HEK293T (cell line): Measurements from ENCODE around the gene ZDHHC17.

ENCODE experiments used
- CTCF ChIA-PET: fragments of 350-600 bp; formaldehyde crosslinking; extraction: SDS; loops from one replicate; lab custom pipeline; 2021; ENCODE audit warnings: antibody characterized with exemption, inconsistent platforms; lab: Yijun Ruan, JAX
- POLR2A ChIA-PET: fragments of 350-600 bp; formaldehyde crosslinking; extraction: SDS; loops from one replicate; lab custom pipeline; 2020; ENCODE audit warnings: antibody characterized with exemption, inconsistent platforms; lab: Yijun Ruan, JAX
- DNase-seq: peaks from one replicate; pipeline ENCODE4 v3.0.0; 2012; ENCODE audit warnings: mixed read lengths; ENCODE audit errors: extremely low spot score
- ARNT ChIP-seq: fragments of 450-650 bp; IDR thresholded peaks from 2 replicates; pipeline ENCODE4 v1.6.1; 2017; ENCODE audit warnings: mild to moderate bottlenecking
- BHLHE40 ChIP-seq: fragments of 450-650 bp; IDR thresholded peaks from 2 replicates; pipeline ENCODE4 v1.6.1; 2016; ENCODE audit warnings: mild to moderate bottlenecking, moderate library complexity, borderline replicate concordance
- CTBP1 ChIP-seq: fragments of 450-650 bp; IDR thresholded peaks from 2 replicates; pipeline ENCODE4 v1.6.1; 2016; ENCODE audit warnings: borderline replicate concordance
- ELF4 ChIP-seq: fragments of 450-650 bp; IDR thresholded peaks from 2 replicates; pipeline ENCODE4 v1.6.1; 2017; ENCODE audit warnings: antibody characterized with exemption
- FOXA1 ChIP-seq: fragments of 450-650 bp; IDR thresholded peaks from 2 replicates; pipeline ENCODE4 v1.6.1; 2016; ENCODE audit warnings: mild to moderate bottlenecking
- FOXK2 ChIP-seq: fragments of 450-650 bp; IDR thresholded peaks from 2 replicates; pipeline ENCODE4 v1.6.1; 2016; ENCODE audit warnings: mild to moderate bottlenecking
- FOXM1 ChIP-seq: fragments of 450-650 bp; IDR thresholded peaks from 2 replicates; pipeline ENCODE4 v1.6.1; 2017; ENCODE audit warnings: mild to moderate bottlenecking, borderline replicate concordance
- HDGF ChIP-seq: fragments of 450-650 bp; IDR thresholded peaks from 2 replicates; pipeline ENCODE4 v1.6.1; 2017; ENCODE audit warnings: antibody characterized with exemption, borderline replicate concordance
- L3MBTL2 ChIP-seq: fragments of 450-650 bp; conservative IDR thresholded peaks from 2 replicates; pipeline ENCODE4 v1.6.1; 2016; ENCODE audit warnings: mild to moderate bottlenecking
- LEF1 ChIP-seq: fragments of 450-650 bp; IDR thresholded peaks from 2 replicates; pipeline ENCODE4 v1.6.1; 2017; ENCODE audit warnings: mild to moderate bottlenecking, borderline replicate concordance
- NFRKB ChIP-seq: fragments of 450-650 bp; IDR thresholded peaks from 2 replicates; pipeline ENCODE4 v1.6.1; 2016; ENCODE audit warnings: mild to moderate bottlenecking, moderate library complexity
- SP1 ChIP-seq: fragments of 450-650 bp; IDR thresholded peaks from 2 replicates; pipeline ENCODE4 v1.6.1; 2017
- SUZ12 ChIP-seq: fragments of 450-650 bp; IDR thresholded peaks from 2 replicates; pipeline ENCODE4 v1.6.1; 2016; ENCODE audit warnings: mild to moderate bottlenecking
- TARDBP ChIP-seq: fragments of 450-650 bp; IDR thresholded peaks from 2 replicates; pipeline ENCODE4 v1.6.1; 2016
- ZNF384 ChIP-seq: fragments of 450-650 bp; IDR thresholded peaks from 2 replicates; pipeline ENCODE4 v1.6.1; 2016
- TF ChIP-seq, protein P1 (sequence below): fragments of 450-650 bp; IDR thresholded peaks from 2 replicates; pipeline ENCODE4 v1.6.1; 2016

Gene ZDHHC17

DNA sequence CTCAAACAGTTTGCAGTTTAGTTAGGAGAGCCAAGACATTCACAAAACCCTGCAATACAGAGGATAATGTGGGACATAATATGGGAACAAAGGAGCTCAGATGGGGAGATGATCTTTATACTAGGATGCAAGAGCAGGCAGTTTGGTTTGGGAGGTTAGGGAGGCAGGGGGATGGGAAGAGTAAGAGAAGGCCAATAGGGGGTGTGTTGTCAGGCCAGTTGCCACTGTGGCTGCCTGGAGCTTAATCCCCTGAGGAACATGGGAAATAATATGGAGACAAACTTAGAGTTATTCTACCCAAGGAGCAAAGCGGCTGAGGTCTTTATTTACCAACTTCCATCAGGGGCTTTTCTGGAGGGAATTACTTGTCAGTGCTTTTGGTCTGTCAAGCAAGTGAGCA is 124.9 kb downstream of the ZDHHC17 start:
- POLR2A ChIA-PET = no interaction called here
- DNase-seq = no peak
- TF ChIP-seq FOXA1 = no peak
- TF ChIP-seq, protein P1, sequence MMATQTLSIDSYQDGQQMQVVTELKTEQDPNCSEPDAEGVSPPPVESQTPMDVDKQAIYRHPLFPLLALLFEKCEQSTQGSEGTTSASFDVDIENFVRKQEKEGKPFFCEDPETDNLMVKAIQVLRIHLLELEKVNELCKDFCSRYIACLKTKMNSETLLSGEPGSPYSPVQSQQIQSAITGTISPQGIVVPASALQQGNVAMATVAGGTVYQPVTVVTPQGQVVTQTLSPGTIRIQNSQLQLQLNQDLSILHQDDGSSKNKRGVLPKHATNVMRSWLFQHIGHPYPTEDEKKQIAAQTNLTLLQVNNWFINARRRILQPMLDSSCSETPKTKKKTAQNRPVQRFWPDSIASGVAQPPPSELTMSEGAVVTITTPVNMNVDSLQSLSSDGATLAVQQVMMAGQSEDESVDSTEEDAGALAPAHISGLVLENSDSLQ = no peak
- TF ChIP-seq TARDBP = no peak
- no peak for TF ChIP-seq SUZ12
- TF ChIP-seq FOXM1 = no peak
- CTCF ChIA-PET = no interaction called here

DNA sequence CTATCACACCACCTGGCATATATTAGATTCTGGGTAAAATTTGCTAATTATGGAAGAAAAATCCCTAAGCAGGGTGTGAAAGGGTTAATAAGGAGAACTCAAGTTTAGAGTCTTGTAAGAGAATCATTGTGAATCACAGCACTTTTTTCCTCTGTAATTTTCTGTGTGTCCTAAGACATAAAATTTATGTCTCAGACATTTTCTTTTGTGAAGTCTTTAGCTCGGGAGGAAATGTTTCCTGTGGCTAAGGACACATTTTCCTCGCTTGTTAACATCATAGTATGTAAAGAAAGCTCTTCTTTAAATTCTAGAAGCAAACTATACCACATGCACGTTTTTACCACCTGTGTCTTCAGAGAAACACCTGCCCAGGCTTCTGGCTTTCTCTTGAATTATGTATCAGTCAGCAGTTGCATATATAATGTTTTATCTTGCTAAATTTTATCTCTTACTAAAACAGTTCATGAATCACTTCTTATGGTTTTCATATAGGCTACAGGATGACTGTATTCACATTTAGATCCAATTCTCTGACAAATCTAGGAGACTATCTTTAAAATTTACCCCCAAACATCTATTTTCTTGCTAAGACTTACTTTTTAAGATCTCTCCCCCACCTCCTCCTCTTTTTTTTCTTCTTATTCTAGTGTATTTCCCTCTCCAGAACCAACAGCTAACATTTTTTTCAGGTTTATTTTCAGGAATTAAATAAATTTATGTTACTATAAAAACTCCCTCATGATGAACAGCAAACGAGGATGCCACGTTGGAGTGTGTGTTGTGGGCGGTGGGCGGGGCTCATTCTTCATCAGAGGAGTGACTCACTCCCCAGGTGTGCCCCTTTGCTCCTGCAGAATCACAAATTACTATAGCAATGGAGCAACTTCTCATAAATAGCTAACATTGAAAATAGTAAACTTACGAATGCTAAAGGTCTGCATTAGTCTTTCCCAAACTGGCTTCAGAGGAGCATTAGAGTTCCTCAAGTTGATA is 126.5 kb downstream of the ZDHHC17 start:
- POLR2A ChIA-PET = interaction anchor here (1.4 kb wide), 1 partner anchor 11 kb away, joined by 3 read pairs; the partner anchor contains the start of gene CSRP2
- TF ChIP-seq FOXA1 = no peak
- no peak for TF ChIP-seq CTBP1
- no peak for TF ChIP-seq FOXM1
- TF ChIP-seq SUZ12 = no peak
- CTCF ChIA-PET = no interaction called here
- no peak for DNase-seq

DNA sequence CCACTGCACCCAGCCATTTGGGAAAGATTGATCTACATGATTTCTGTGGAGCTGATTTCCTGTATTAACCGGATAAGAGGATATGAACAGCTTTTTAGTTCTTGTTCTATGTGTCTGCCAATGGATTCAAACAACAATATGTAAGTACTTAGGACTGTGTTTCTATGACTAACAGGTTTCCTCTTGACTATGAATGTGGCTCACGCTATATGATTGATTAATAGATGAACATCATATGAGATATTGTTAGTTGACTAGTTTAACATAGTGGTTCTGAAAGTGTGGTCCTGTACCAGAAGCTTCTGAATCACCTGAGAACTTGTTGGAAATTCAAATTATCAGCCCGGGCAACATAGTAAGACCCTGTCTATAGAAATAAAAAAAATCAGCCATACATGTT is 127.7 kb downstream of the ZDHHC17 start:
- CTCF ChIA-PET = no interaction called here
- TF ChIP-seq FOXM1 = no peak
- TF ChIP-seq ELF4 = no peak
- TF ChIP-seq HDGF = no peak
- TF ChIP-seq, protein P1 = no peak
- POLR2A ChIA-PET = no interaction called here
- DNase-seq = no peak

DNA sequence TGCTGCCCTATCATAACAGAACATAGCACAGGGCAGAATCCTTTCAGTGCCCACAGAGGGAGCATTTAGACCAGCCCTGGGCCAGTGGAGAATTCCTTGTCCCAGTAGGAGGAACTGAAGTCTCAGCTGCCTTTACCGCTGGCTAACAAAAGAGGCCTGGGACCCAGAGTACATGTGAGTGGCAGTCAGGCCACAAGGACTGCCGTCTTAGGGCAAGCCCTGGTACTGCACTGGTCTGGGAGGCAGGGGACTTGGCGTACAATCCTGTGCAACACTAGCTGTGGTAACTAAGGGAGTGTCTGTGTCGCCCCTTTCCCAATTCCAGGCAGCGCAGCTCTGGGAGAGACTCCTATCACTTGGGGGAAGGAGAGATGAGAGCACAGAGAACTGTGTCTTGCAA is 131.9 kb downstream of the ZDHHC17 start:
- ChIA-PET CTCF (no interaction called here), POLR2A (no interaction called here)
- no peak for TF ChIP-seq L3MBTL2
- DNase-seq = no peak

DNA sequence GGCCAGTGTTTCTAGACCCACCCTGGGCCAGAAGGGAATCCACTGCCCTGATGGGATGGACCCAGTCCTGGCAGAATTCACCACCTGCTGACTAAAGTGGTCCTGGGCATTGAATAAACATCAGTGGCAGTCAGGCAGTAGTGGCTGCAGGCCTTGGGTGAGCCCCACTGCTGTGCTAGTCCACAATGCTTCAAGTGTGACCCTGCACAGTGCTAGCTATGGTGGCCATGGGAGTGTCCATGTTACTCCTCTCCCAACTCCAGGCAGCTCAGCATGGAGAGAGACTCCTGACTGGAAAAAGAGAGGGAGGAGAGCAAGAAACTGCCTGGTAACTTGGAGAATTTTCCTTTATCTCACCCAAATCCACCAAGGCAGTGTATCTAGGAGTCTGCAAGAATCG is 132.4 kb downstream of the ZDHHC17 start:
- ChIA-PET CTCF (no interaction called here), POLR2A (no interaction called here)
- no peak for TF ChIP-seq L3MBTL2
- TF ChIP-seq CTBP1 = no peak
- no peak for TF ChIP-seq FOXA1

DNA sequence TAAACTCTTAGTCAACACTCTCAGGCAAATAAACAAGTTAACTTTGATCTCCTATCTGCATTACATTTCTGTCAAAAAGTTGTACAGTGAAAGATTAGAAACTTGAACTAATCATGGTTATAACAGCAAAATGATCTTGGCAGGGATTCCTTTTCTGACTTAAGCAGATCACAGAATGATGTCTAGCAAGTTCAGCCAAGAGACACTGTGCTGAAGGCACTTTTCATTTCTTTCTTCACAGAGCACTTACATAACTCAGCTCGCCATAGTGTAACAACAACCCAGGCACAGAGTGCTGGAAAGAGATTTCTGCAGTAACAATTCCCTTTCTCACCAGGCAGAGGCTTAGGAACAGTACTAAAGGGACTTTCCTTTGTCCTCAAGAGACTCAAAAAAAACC is 134.5 kb downstream of the ZDHHC17 start:
- ChIA-PET CTCF (no interaction called here), POLR2A (no interaction called here)
- DNase-seq = no peak
- TF ChIP-seq ARNT = no peak
- TF ChIP-seq SP1 = no peak
- TF ChIP-seq NFRKB = no peak
- TF ChIP-seq LEF1 = no peak
- no peak for TF ChIP-seq CTBP1
- TF ChIP-seq FOXK2 = no peak
- TF ChIP-seq SUZ12 = no peak
- no peak for TF ChIP-seq FOXA1
- TF ChIP-seq L3MBTL2 = no peak
- no peak for TF ChIP-seq ELF4
- TF ChIP-seq BHLHE40 = no peak
- no peak for TF ChIP-seq HDGF

More for the DNA sequence above, 132.4 kb downstream of the ZDHHC17 start:
- DNase-seq = no peak

DNA sequence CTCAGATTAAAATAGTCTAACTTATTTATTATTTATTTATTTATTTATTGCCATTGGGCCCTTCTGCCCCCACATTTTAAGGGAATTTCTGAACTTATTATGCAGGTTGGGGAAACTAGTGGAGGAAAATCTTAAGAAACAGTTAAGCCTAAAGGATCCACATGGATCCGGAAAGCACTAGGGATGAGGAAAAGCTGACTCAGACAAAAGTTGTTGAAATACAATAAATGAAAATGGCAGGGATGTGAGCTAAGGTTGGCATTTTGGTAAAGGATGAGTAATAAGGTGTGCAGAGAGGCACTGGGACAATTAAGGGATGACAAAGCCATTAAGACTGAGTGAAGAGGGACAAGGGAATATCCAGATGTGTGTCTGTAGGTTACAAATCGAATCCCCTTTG is 135.6 kb downstream of the ZDHHC17 start:
- POLR2A ChIA-PET = no interaction called here

More for the DNA sequence above, 135.6 kb downstream of the ZDHHC17 start:
- no peak for DNase-seq
- CTCF ChIA-PET = no interaction called here
- TF ChIP-seq NFRKB = no peak
- TF ChIP-seq TARDBP = no peak
- no peak for TF ChIP-seq LEF1
- TF ChIP-seq FOXK2 = no peak
- TF ChIP-seq CTBP1 = no peak
- no peak for TF ChIP-seq FOXM1
- no peak for TF ChIP-seq SP1
- no peak for TF ChIP-seq ELF4
- TF ChIP-seq BHLHE40 = no peak
- TF ChIP-seq ARNT = no peak
- no peak for TF ChIP-seq HDGF
- no peak for TF ChIP-seq ZNF384
- TF ChIP-seq, protein P1 = no peak
- TF ChIP-seq L3MBTL2 = no peak
- TF ChIP-seq FOXA1 = no peak
- TF ChIP-seq SUZ12 = no peak
